Left colon (tissue), 2 donors: ENCODE results near the gene ZMIZ1. TPM values are rescaled to one million over a fixed set of nuclear protein-coding genes. Genes with fewer than 3 reads are reported as not detected.

Source experiments
- ATAC-seq: fragments of 200-7000 bp; cut with Tn5 transposase; one replicate; pipeline ENCODE4 v1.9.1; 2020; ENCODE audit warnings: mild to moderate bottlenecking, moderate library complexity
- DNase-seq, 2 donors: peaks; one replicate each; pipeline ENCODE4 v3.0.0-alpha.2; 2020
- intact Hi-C, 2 donors: fragments of 100-400 bp; cut with DNase I in 1 of 2; cut with micrococcal nuclease in 1 of 2; formaldehyde crosslinking; loops; one replicate each; pipeline versions ENCODE4 v1.11.2 to v1.14.0; 2022; cut with DNase I, micrococcal nuclease
- total RNA-seq, 2 donors: library from RNA; stranded (reverse); fragmentation: NEBNext Ultra II Directional; extraction: Animal tissue kit (Norgen Biotek cat#: 25700); gene quantifications; one replicate each; pipeline ENCODE4 v1.2.1, GENCODE V29; 2021
- donor health status: DM: no; HTN: no; CAD: no.
- donor health status: DM: yes; HTN: yes; CAD: no.

ZMIZ1 gene
- total RNA-seq, 2 donors from 2014 or later: 50.7 to 63.9 TPM

GRCh38 chr10:79200346-79200745, 131.6 kb downstream of the ZMIZ1 start:
- intact Hi-C loops: no loop called here
- no peak for ATAC-seq
- DNase-seq: no peak

GRCh38 chr10:79201706-79202105, 132.9 kb downstream of the ZMIZ1 start:
- intact Hi-C loops: no loop called here
- no peak for DNase-seq
- ATAC-seq: no peak

- DNase-seq: peak in 1 of 2 donors; percentile 54
- intact Hi-C loops: no loop called here
These were observed 133.6 kb downstream of the ZMIZ1 start for GRCh38 chr10:79202188-79203013.

GRCh38 chr10:79203014-79203644, 134.4 kb downstream of the ZMIZ1 start:
- intact Hi-C loops: no loop called here
- DNase-seq: no peak

More at GRCh38 chr10:79202188-79203013, 133.6 kb downstream of the ZMIZ1 start:
- peak; percentile 40 for ATAC-seq

GRCh38 chr10:79203833-79204232, 135.1 kb downstream of the ZMIZ1 start:
- DNase-seq (no peak), ATAC-seq (no peak)
- intact Hi-C loops: no loop called here

More at GRCh38 chr10:79203014-79203644, 134.4 kb downstream of the ZMIZ1 start:
- ATAC-seq: no peak

GRCh38 chr10:79206300-79207095, 137.7 kb downstream of the ZMIZ1 start:
- intact Hi-C loops: no loop called here
- no peak for DNase-seq
- no peak for ATAC-seq

GRCh38 chr10:79207096-79207357, 138.3 kb downstream of the ZMIZ1 start:
- ATAC-seq (no peak), DNase-seq (no peak)
- intact Hi-C loops: no loop called here

GRCh38 chr10:79207726-79208125, 139.0 kb downstream of the ZMIZ1 start:
- intact Hi-C loops: no loop called here
- DNase-seq (no peak), ATAC-seq (no peak)

GRCh38 chr10:79208251-79208983, 139.7 kb downstream of the ZMIZ1 start:
- no peak for DNase-seq
- ATAC-seq: no peak
- intact Hi-C loops: no loop called here

GRCh38 chr10:79209340-79209739, 140.6 kb downstream of the ZMIZ1 start:
- intact Hi-C loops: no loop called here
- DNase-seq (no peak), ATAC-seq (no peak)

GRCh38 chr10:79209831-79210230, 141.1 kb downstream of the ZMIZ1 start:
- intact Hi-C loops: no loop called here
- ATAC-seq: no peak
- no peak for DNase-seq

GRCh38 chr10:79210672-79211071, 141.9 kb downstream of the ZMIZ1 start:
- no peak for ATAC-seq
- intact Hi-C loops: no loop called here
- no peak for DNase-seq

GRCh38 chr10:79211616-79212015, 142.8 kb downstream of the ZMIZ1 start:
- intact Hi-C loops: no loop called here
- no peak for ATAC-seq
- DNase-seq: no peak

GRCh38 chr10:79215531-79215930, 146.8 kb downstream of the ZMIZ1 start:
- intact Hi-C loops: no loop called here
- ATAC-seq: no peak
- DNase-seq: no peak

GRCh38 chr10:79219322-79219957, 150.7 kb downstream of the ZMIZ1 start:
- no peak for DNase-seq
- intact Hi-C loops: no loop called here
- ATAC-seq: no peak

GRCh38 chr10:79220307-79220706, 151.5 kb downstream of the ZMIZ1 start:
- intact Hi-C loops: no loop called here
- ATAC-seq (no peak), DNase-seq (no peak)

GRCh38 chr10:79221110-79222051, 152.6 kb downstream of the ZMIZ1 start:
- DNase-seq (peak; percentile 44 to 77), ATAC-seq (peak; percentile 37)
- intact Hi-C loops: no loop called here

GRCh38 chr10:79222186-79222585, 153.4 kb downstream of the ZMIZ1 start:
- ATAC-seq (no peak), DNase-seq (no peak)
- intact Hi-C loops: no loop called here
